ENCODE results near the gene GAD2. TPM values are rescaled to one million over a fixed set of nuclear protein-coding genes. Genes with fewer than 3 reads are reported as not detected.

Gene GAD2
- total and polyA plus RNA-seq, 4 donors, result not detected

DNA sequence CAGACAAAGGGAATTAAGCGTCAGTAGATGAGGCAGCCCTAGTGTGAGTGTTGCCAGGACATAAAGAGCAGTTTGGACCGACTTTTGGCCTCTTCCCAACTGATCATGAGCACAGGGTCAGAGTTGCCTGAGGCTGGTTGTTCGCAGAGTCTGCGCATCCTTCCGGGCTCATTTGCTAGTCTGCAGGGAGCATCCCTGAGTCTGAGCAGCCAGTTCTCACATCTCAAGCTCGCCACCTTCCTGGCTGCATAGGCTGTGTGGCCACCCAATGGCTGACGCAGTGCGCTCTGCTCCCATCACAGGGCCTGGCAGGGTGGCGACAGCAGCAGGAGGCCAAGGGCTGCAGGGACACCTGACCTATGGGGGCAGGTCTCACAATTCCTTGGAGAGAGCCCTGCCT, 5.0 kb downstream of the GAD2 start:
- ATAC-seq (ENCODE audit: insufficient read depth, low FRiP score) (no peak), DNase-seq (no peak)
- 21 to 29% methylated on average over 9 of the region's 9 CpGs for WGBS, 2 donors
- Histone ChIP-seq H3K9ac (ENCODE audit: insufficient read depth in 1 of 2, low read length in 2 of 2) (no peak overlapping the region), H3K4me1 (ENCODE audit: control insufficient read depth in 5 of 5, insufficient read depth in 5 of 5, low read length in 5 of 5) (peaks cover 0 to 5% (median under 1%) of the 10 kb centered on the region in 5 donors), H3K9me3 (ENCODE audit: control insufficient read depth in 4 of 4, insufficient read depth in 3 of 4, low read length in 3 of 4) (peaks cover 0 to 7% (median 0%) of the 10 kb centered on the region in 4 donors), H3K27me3 (ENCODE audit: control insufficient read depth in 3 of 3, insufficient read depth in 3 of 3, low read length in 2 of 3) (peaks cover 16 to 85% (median 62%) of the 10 kb centered on the region in 3 donors), H3K4me3 (no peak overlapping the region), H3K27ac (ENCODE audit: low read depth in 1 of 2, low read length in 1 of 2) (no peak overlapping the region), H3K36me3 (ENCODE audit: control insufficient read depth in 4 of 4, insufficient read depth in 4 of 4, low read length in 4 of 4) (no peaks in the 10 kb centered on the region)
- TF ChIP-seq, protein P1, sequence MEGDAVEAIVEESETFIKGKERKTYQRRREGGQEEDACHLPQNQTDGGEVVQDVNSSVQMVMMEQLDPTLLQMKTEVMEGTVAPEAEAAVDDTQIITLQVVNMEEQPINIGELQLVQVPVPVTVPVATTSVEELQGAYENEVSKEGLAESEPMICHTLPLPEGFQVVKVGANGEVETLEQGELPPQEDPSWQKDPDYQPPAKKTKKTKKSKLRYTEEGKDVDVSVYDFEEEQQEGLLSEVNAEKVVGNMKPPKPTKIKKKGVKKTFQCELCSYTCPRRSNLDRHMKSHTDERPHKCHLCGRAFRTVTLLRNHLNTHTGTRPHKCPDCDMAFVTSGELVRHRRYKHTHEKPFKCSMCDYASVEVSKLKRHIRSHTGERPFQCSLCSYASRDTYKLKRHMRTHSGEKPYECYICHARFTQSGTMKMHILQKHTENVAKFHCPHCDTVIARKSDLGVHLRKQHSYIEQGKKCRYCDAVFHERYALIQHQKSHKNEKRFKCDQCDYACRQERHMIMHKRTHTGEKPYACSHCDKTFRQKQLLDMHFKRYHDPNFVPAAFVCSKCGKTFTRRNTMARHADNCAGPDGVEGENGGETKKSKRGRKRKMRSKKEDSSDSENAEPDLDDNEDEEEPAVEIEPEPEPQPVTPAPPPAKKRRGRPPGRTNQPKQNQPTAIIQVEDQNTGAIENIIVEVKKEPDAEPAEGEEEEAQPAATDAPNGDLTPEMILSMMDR (IDR thresholded peaks at IDR 0.05; ENCODE audit: control extremely low read depth, extremely low read depth), result no peak

DNA sequence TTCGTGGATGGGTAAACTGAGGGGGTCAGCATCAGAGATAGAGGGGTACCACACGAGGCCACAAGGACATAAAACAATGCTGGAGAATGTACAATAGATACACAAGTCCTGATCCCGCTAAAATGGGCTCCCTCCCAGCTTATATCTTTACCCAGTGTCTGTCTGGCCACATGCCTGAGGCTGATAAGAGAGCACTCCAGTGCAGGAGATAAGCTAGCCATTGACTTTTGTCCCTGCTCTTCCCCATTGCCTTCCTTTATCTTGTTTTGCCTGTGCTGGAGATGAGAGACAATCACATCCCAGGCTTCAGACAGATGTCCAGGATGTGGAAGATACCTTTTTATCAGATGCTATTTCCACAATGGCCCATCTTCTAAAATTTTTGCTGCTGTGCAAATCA, 6.0 kb downstream of the GAD2 start:
- no peak overlapping the region for H3K9ac ChIP-seq (ENCODE audit: insufficient read depth in 1 of 2, low read length in 2 of 2)
- H3K4me1 ChIP-seq (ENCODE audit: control insufficient read depth in 5 of 5, insufficient read depth in 5 of 5, low read length in 5 of 5), result peaks cover 0 to 4% (median 0%) of the 10 kb centered on the region in 5 donors
- no peak for DNase-seq
- peaks cover 0 to 6% (median 0%) of the 10 kb centered on the region in 4 donors for H3K9me3 ChIP-seq (ENCODE audit: control insufficient read depth in 4 of 4, insufficient read depth in 3 of 4, low read length in 3 of 4)
- ATAC-seq (ENCODE audit: insufficient read depth, low FRiP score), result no peak
- TF ChIP-seq, protein P1 (IDR thresholded peaks at IDR 0.05; ENCODE audit: control extremely low read depth, extremely low read depth), result no peak
- H3K36me3 ChIP-seq (ENCODE audit: control insufficient read depth in 4 of 4, insufficient read depth in 4 of 4, low read length in 4 of 4), result no peaks in the 10 kb centered on the region
- peaks cover 7 to 78% (median 52%) of the 10 kb centered on the region in 3 donors for H3K27me3 ChIP-seq (ENCODE audit: control insufficient read depth in 3 of 3, insufficient read depth in 3 of 3, low read length in 2 of 3)
- WGBS, 2 donors, result 29 to 49% methylated on average over 3 of the region's 3 CpGs
- no peak overlapping the region for H3K27ac ChIP-seq (ENCODE audit: low read depth in 1 of 2, low read length in 1 of 2)
- no peak overlapping the region for H3K4me3 ChIP-seq

DNA sequence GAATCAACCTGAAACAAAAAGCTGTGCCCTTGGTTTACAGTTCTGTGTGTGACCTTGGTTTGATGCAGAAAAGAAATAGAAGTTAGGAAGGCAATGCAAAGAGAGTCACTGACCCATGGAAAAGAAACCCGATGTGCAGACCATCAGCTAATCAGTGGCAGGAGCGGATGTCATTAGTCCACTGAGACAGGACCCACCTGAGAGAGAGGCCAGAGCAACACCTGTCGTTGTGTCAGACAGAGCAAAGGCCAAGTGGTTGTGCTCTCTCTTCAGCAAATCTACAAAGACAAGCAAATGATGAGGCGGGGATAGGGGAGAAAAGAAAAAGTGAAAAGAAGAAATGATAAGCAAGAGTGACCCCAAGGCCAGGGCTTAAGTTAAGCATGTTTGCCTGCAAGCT, 8.7 kb downstream of the GAD2 start:
- H3K36me3 ChIP-seq (ENCODE audit: control insufficient read depth in 4 of 4, insufficient read depth in 4 of 4, low read length in 4 of 4), result no peaks in the 10 kb centered on the region
- no peak overlapping the region for H3K9ac ChIP-seq (ENCODE audit: insufficient read depth in 1 of 2, low read length in 2 of 2)
- H3K27ac ChIP-seq (ENCODE audit: low read depth in 1 of 2, low read length in 1 of 2), result no peak overlapping the region
- TF ChIP-seq, protein P1 (IDR thresholded peaks at IDR 0.05; ENCODE audit: control extremely low read depth, extremely low read depth), result no peak
- DNase-seq, result no peak
- WGBS, 2 donors, result 71 to 83% methylated on average over 4 of the region's 4 CpGs
- H3K4me3 ChIP-seq, result no peak overlapping the region
- peaks cover 0 to 4% (median 0%) of the 10 kb centered on the region in 4 donors for H3K9me3 ChIP-seq (ENCODE audit: control insufficient read depth in 4 of 4, insufficient read depth in 3 of 4, low read length in 3 of 4)
- H3K4me1 ChIP-seq (ENCODE audit: control insufficient read depth in 5 of 5, insufficient read depth in 5 of 5, low read length in 5 of 5), result no peaks in the 10 kb centered on the region
- peaks cover 0 to 66% (median 30%) of the 10 kb centered on the region in 3 donors for H3K27me3 ChIP-seq (ENCODE audit: control insufficient read depth in 3 of 3, insufficient read depth in 3 of 3, low read length in 2 of 3)
- ATAC-seq (ENCODE audit: insufficient read depth, low FRiP score), result no peak

DNA sequence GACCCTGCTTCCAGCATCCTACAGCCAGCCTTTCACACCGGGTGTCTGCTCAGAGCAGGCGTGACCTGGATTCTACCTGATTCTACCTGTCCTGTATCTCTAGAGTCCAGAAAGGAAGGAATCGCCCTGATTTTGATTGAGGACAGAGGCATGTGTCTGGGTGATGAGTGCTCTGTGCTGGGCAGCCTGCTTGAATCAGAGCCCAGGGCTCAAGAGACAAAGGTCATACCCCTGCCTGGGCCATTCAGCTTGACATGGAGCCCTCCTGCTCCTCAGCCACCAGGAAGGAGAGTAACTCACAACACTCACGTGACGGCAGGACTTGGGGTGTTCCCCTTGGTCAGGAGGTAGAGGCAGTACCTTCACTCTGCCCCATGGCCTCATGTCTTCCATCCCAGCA, 11.2 kb downstream of the GAD2 start:
- H3K36me3 ChIP-seq (ENCODE audit: control insufficient read depth in 4 of 4, insufficient read depth in 4 of 4, low read length in 4 of 4), result no peaks in the 10 kb centered on the region
- DNase-seq, result no peak
- TF ChIP-seq, protein P1 (IDR thresholded peaks at IDR 0.05; ENCODE audit: control extremely low read depth, extremely low read depth), result no peak
- peaks cover 0 to 41% (median 6%) of the 10 kb centered on the region in 3 donors for H3K27me3 ChIP-seq (ENCODE audit: control insufficient read depth in 3 of 3, insufficient read depth in 3 of 3, low read length in 2 of 3)
- no peak overlapping the region for H3K9ac ChIP-seq (ENCODE audit: insufficient read depth in 1 of 2, low read length in 2 of 2)
- ATAC-seq (ENCODE audit: insufficient read depth, low FRiP score), result no peak
- H3K4me1 ChIP-seq (ENCODE audit: control insufficient read depth in 5 of 5, insufficient read depth in 5 of 5, low read length in 5 of 5), result no peaks in the 10 kb centered on the region
- no peaks in the 10 kb centered on the region for H3K9me3 ChIP-seq (ENCODE audit: control insufficient read depth in 4 of 4, insufficient read depth in 3 of 4, low read length in 3 of 4)
- H3K4me3 ChIP-seq, result no peak overlapping the region
- H3K27ac ChIP-seq (ENCODE audit: low read depth in 1 of 2, low read length in 1 of 2), result no peak overlapping the region
- 85 to 95% methylated on average over 5 of the region's 5 CpGs for WGBS, 2 donors

All from lung (tissue), 12 donors.